Cardiac fibroblast (primary cell): Measurements from ENCODE around the gene GCSH.

Experiments
- DNase-seq, 2 donors: peaks; one replicate each; pipeline versions ENCODE4 v3.0.0 to v3.0.0-alpha.2; 2010; ENCODE audit warnings: low read depth in 2 of 2
- H3K4me3 ChIP-seq, 2 donors: replicated peaks in 1 of 2; 1 replicate in 1 of 2; 2 replicates in 1 of 2; pipeline ENCODE4 v1.5.1; 2011; ENCODE audit warnings: low read depth in 2 of 2, low read length in 2 of 2, mild to moderate bottlenecking in 2 of 2, moderate library complexity in 1 of 2
- CTCF ChIP-seq: IDR thresholded peaks from one replicate; pipeline ENCODE4 v1.5.1; 2011; ENCODE audit warnings: low read depth, mild to moderate bottlenecking, low read length, inconsistent platforms

The GCSH gene

GRCh38 chr16:81095953-81096714, at the start of gene GCSH:
TSS of gene GCSH (minus strand) at chr16:81096395. CDS start at chr16:81096278, 117 bp downstream.
- H3K4me3 ChIP-seq: peak within 1 kb of the TSS; percentile 69 to 77
- TF ChIP-seq CTCF: no peak
- DNase-seq: peak; percentile 98 to 99

- no peak for DNase-seq
- H3K4me3 ChIP-seq: no peak overlapping the region
- no peak for TF ChIP-seq CTCF
Observed at GRCh38 chr16:81143921-81144471, 47.8 kb upstream of the GCSH start.

- no peak for TF ChIP-seq CTCF
- no peak overlapping the region for H3K4me3 ChIP-seq
- DNase-seq: no peak
Observed at GRCh38 chr16:81142864-81143263, 46.7 kb upstream of the GCSH start.

GRCh38 chr16:81140930-81141780, 45.0 kb upstream of the GCSH start:
- H3K4me3 ChIP-seq: no peak overlapping the region
- DNase-seq: no peak
- peak; percentile 28 for TF ChIP-seq CTCF

- TF ChIP-seq CTCF: no peak
Observed at GRCh38 chr16:81138831-81139557, 42.8 kb upstream of the GCSH start.

GRCh38 chr16:81137754-81138153, 41.6 kb upstream of the GCSH start:
- no peak for TF ChIP-seq CTCF
- no peak overlapping the region for H3K4me3 ChIP-seq
- no peak for DNase-seq

More at GRCh38 chr16:81138831-81139557, 42.8 kb upstream of the GCSH start:
- peak in 1 of 2 donors; percentile 5 for DNase-seq
- H3K4me3 ChIP-seq: no peak overlapping the region
